Kidney capillary endothelial cell (primary cell): ENCODE results near the gene RINL.

ENCODE experiments used
- DNase-seq: peaks from one replicate; pipeline ENCODE4 v3.0.0-alpha.2; 2018; ENCODE audit warnings: low spot score

Gene RINL, protein sequence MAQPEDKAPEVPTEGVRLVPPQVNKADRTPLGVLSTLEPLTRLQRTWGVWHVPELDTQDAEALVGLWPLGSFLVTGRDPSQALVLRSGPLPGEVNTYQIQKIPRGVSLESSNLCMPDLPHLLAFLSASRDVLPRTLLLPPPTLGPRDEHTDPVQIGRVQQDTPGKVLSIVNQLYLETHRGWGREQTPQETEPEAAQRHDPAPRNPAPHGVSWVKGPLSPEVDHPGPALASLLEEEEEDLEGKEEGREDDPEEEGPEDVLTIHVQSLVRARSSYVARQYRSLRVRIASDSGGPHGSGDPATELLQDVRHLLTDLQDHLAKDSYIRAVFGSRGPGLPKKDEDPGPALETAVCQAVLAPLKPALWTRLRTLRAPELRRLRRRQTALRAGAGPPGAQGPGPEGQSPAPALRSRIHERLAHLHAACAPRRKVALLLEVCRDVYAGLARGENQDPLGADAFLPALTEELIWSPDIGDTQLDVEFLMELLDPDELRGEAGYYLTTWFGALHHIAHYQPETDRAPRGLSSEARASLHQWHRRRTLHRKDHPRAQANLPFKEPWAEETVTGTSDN

DNA sequence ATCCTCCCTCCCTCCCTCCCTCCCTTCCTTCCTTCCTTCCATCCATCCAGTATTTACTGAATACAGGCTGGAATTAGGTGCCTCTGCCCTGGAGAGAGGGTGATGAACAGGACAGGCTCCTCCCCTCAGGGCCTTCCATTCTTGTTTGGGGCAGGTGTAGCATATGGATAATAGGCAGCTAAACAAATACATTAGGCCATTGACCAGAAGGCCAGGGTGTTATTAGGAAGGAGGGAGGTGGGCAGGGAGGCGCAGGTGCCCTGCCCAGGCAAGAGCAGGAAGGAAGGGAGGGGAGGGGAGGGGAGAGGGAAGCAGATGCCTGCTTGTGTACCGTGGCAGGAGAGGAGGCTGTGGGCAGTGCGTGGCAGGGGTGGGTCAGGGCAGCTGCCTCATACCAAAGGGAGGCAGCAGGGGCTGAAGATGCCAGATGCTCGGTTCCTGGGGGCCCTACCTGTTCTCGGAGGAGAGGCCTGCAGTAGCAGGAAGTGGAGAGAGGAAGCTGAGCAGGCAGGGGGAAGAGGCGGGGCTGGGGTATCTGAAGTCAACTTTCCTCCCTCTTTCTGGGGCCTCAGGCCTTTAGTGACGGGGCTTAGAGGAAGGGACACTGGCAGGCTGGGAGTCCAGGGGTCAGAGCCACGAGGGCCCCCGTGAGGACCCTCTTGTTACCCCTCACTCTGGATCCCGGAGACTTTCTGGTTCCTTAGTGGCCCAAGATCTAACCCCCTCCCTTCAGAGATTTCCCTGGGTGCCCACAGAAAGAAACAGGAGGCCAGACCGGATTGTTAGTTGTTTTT, at the start of gene RINL:
RINL (minus strand) TSS at position 495 of the 794 bp plus-strand sequence. CDS start 1,533 bp downstream, outside the sequence.
- DNase-seq = no peak

DNA sequence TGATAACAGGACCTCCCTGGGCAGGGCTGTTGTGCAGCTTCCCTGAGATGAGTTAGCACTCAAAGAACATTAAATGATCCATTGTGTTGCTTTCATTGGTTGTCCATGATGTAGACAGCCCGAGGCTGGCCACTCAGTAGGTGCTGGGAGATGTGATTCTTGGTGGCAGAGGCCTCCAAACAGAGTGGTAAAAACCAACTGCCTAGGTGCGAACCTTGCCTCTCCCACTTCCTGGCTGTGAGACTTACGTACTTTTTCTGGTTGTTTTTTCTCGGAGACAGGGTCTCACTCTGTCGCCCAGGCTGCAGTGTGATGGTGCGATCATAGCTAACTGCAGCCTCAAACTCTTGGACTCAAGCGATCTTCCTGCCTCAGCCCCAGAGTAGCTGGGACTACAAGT, 46.3 kb upstream of the RINL start:
- no peak for DNase-seq

DNA sequence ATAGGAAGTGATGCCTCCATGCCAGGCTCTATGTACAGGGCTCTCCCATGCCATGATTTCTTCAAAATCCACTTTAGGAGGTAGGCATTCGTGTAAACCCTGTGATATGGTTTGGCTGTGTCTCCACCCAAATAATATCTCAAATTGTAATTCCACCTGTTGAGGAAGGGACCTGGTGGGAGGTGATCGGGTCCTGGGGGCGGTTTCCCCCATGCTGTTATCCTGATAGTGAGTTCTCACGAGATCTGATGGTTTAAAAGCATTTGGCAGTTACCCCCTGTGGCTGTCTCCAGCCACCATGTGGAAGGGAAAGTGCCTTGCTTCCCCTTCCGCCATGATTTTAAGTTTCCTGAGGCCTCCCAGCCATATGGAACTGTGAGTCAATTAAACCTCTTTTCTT, 44.4 kb upstream of the RINL start:
- DNase-seq = no peak

DNA sequence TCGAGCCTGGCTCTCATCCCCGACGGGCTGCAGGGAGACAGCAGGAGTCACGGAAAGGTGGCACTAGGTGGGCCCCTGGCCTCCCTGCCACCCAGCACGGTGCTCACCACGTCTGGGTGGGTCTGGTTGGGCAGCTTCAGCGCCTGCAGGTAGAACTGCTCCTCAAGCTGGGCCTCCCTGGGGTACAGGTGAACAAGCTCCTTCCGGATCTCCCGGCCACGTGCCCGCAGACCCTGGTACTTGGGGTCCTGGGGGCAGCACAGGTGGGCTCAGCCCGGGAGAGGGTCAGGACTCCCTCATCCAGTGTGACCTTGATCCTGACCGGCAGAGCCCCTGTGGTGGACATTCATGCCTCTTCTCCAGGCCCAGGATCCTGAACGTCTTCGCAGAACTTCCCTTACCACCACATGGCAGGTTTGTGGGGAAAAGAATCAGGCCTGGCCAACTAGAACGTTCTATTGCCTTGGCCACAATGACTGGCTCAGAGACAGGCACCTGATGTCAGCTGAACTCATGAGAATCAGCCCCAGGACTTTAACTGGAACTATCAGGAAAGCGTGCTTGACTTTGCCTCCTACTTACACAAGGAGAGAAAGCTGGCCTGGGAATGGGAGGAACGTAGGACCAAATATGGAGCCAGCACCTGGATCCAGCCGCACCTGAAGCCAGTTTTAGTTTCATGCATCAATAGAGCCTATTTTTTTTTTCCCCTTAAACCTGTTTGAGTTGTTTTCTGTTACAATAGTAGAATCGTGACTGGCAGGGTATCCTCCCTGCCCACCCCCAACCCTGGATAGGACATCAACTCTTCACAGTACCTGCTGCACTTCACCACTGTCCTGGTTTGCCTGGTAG, 43.6 kb upstream of the RINL start:
- no peak for DNase-seq

DNA sequence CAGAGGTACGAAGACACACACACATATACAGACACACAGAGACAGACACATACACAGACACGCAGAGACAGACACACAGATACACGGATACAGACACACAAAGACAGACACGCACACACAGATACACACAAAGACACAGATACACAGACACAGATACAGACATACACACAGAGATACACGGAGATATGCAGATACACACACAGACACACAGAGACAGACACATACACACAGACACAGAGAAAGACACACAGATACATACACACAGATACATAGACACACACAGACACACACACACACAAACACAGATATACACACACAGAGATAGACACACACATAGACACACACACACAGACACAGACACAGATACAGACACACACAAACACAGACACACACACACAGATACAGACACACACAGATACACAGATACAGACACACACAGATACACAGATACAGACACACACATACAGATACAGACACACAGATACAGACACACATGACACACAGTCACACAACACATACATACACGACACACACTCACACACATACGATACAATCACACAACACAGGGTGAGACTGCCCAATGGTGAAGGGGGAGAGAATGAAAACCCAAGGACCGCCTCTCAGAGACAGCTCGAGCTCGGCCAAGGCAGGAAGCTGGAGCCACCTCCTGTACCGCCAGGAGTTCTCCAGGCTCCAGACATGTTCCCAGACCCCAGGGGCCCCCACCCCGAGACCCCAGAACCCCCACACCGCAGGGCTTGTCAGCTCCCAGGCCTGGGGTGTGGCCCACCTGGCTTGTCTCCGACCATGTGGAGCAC, 42.7 kb upstream of the RINL start:
- DNase-seq = no peak

DNA sequence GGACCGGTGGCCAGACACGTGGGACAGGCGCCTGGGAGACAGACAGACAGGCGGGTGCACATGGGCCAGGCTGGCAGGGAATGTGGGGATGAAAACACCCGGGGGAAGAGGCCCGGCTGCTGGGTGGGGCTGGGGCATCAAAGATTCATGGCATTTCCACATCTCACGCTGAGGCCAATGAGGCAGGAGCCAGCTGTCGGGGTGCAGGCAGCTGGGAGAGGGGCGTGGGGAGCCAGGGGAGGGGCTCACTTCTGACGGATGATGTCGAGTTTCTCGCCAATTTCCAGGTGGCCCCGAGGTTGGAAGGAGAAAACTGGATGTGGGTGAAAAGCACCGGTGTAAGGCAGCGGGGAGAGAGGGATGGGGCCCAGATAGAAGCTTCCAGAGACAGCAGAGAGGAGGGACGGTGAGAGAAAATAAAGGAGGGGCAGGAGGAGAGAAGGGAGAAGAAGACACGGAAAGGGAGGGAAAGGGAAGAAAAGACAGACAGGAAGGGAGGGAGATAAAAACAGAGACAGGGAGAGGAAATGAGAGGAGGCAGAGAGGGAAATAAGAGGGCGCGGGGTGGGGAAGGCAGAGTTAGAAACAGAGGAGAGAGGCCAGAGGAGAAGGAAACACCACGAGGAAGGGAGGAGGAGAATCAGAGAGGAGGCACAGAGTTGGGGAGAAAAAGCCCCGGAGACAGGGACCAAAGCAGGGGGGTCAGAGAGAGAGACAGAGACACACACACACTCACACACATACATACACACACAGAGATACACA, 41.9 kb upstream of the RINL start:
- no peak for DNase-seq

DNA sequence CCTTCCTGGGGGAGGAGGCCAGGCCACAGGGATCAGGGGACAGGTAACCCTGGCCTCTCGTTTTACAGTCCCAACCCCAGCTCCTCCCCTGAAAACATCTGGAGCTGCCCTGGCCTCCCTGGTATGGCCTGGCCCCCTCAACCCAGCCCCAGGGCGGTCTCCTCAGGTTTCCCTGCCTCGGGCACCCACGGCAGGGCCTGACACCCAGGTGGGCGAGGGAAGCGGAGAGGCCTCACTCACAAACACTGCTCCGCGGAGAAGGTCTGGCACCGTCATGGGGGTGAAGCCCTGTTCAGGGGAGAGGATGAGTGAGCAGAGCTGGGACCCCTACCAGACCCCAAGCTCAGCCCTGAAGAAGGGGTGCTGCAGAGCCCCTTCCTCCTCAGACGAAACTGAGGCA, 40.5 kb upstream of the RINL start:
- DNase-seq = no peak

DNA sequence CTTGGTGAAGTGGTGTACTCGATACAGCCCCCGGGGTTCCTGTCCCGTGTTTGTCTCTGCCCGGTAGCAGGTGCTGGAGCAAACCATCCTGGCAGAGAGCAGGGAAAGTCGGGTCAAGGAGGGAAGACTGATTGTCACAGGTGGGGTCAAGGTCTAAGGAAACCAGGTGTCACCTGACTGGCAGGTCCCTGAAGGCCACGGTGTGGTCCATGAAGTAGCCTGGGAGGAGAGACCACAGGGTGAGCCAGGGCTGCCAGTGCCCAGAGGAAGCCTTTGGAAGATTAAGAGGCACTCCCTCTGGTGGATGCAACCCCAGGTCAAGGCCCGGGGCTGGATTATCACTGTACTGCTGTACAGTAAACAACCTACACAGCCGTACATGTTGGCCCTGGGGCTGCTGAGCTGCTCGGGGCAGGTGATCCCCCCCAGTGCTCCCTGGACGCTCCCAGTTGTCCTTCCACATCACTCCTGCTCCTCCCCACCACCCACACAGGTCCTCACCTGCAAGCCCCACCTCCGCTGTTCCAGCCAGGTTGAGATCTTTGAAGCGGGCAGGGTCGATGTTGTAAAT, 39.9 kb upstream of the RINL start:
- no peak for DNase-seq

DNA sequence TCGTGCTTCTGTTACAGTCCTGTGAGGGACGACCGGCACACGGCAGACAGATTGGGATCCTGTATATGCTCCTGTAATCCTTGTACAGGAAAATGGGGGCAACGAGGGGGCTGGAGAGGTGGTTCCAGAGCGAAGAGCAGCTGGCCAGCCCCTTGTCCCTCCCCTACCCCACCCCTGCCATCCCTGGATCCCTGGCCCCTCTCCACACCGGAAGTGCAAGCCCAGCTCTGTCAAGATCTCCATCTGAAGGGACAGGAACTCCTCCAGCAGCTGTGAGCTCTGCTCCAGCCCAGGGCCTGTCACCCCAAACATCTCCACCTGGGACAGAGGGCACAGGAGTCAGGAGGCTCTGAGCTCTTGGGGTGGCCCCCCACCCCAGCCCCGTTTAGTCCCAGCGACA, 39.4 kb upstream of the RINL start:
- DNase-seq = no peak

DNA sequence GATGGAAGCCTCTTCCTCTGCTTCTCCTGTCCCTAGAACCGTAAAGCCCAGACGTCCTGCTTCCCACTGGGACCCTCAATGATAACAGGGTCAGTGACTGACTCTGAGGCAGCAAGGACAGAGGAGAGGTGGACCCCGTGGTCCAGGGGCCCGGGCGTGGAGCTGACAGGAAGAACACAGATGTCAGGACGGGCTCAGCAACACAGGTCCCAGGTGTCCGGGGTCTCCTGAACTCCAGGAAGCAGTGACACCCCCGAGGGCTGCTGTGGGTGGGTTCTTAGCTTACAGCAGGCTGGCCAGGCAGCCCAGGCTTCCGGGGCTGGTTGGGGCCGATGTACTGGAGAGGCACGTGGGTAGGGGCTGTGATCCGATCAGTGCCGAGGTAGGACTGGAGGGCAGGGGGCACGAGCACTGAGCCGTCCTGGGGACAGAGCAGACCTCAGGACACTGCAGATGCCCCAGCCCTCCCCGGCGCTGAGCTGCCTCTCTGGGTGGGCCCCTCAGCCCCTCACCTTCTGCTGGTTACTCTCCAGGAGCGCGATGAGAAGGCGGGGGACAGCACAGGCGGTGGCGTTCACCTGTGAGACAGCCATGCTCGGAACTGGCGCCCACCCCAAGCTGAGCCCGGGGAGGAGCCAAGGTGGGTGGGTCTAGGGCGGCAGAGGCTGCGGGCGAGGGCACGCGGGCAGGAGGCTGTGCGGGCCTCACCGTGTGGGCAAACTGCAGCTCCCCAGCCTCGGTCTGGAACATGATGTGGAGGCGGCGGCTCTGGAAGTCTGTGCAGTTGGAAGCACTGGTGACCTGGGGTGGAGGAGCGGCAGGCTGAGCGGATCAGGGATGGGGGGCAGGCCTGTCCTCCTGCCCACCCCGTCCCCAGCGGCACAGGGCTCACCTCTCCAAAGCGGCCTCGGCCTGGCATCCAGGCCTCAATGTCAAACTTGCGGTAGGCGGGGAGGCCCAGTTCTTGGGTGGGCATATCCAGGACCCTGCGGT, 37.5 kb upstream of the RINL start:
- no peak for DNase-seq

DNA sequence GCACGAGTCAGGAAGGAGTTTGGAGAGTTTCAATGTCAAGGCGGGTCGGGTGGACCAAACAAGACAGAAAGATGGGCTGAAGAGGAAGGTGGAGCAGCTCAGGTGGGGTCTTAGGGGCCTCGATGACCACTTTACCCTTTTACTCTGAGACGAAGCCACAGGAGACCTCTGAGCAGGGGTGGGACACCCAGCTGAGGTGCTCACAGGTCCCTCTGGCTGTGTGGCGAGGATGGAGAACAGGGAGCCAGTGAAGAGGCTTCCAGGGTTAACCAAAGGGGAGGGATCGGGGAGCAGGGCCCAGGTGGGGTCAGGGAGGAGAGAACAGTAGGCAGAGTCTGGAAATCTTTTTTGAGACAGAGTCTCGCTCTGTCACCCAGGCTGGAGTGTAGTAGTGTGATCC, 35.9 kb upstream of the RINL start:
- no peak for DNase-seq

DNA sequence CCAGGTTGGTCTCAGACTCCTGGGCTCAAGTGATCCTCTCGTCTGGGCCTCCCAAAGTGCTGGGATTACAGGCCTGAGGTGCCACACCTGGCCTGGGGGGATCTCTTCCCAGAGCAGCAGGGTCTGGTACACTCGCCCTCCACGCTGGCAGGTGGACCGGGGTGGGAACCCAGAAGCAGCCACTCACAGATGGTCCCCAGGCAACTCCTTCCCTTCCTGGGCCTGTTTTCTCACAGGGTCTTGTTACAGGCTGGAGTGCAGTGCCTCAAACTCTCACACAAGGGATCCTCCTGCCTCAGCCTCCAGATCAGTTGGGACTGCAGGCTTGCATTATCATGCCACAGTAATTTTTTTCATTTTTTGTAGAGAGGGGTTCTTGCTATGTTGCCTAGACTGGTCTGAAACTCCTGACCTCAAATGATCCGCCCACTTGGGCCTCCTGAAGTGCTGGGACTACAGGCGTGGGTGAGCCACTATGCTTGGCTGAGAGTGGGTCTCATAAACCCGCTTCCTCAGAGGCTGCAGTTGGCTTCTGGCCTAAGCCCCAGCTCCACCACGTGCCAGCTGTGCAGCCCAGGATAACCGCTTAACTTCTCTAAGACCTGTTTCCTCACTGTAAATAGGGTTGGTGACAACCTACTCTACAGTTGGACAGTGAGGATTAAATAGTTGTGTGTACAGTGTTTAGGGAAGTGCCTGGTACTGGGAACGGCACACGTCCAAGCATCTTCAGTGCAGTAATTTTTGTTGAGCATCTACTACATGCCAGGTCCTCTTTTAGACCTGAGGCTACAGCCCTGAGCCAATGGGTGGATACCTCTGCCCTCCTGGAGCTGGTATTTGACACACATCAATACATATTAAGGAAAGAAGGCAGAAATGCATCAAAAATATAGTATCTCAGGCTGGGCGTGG, 34.8 kb upstream of the RINL start:
- no peak for DNase-seq

DNA sequence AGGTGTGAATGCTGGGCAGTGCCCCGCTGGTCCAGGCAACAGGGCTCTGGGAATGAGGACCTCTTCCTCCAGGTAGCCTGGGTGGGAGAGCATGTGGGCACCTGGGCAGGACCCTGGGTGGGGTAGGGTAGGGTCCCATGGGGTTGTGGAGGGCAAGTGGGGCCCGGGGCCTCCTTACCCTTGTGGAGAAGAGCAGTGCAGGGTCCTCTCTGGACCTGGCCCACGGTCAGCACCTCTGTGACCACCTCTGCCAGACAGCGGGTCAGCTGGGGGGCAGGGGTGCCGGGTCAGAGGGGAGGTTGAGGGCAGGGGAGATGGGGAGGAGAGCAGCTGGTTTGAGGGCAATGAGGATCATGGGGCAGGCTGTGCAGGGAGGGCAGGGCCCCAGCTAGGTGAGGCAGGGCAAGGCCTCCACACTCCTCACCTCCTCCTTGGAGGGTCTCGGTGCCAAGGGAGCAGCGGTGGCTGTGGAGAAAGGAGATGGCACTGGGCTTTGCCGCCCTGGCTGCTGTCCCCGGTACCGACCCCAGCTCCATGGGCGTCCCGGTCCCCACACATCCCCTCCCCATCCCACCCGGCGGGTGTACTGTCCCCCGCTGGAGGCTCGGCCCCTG, 33.4 kb upstream of the RINL start:
- no peak for DNase-seq

DNA sequence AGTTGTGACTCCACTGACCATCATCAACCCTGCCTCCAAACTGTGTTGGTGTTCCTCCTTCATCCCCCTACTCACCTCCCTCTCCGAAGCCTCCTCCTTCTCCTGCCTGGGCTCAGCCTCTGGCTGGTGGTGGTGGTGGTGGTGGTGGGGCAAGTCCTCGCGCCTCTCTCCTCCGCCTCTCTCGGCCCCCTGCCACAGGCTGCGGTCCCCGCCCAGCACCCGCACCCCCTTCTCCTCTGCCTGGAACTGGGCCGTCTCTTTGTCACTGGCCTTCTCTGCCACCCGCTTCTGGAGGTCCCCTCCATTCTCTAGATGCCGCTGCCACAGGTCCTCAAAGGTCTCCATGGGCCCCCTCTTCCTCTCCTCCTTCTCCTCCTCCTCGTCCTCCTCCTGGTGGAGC, 32.4 kb upstream of the RINL start:
- DNase-seq = no peak

DNA sequence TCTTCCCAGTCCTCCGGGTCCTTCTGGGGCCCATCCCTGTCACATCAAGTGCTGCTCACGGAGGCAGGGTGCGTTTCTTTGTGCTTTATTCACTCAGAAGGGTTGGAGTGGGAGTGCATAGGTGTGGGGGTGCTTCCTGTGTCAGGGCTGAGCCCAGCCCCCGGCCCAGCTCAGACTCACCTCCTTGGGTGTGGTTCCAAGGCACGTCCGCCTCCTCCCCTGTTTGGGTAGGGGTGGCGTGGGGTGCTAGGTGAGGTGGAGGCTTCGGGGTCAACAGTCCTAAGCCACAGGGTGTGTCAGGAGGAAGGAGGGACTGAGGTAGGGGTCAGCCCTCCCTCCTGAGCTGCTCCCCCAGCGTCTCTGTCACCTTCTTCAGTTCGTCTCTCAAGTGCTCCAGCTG, 30.8 kb upstream of the RINL start:
- no peak for DNase-seq

DNA sequence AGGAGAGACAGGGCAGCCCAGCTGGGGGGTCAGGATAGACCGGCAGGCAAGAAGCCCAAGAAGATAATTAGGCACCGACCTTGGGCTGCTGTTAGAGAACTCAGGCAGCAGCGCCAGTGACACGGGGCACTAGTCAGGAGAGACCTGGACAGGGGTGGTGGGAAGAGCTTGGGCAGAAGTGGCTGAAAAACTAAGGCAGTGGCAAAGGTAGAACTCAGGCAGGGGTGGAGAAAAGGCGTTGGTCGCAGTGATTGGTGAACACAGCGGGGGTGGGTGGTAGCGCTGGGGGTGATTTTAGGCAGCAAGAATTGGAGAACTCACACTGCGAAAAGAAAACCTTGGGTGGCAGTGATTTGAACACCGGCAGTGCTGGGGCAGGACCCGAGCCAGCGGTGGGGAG, 29.6 kb upstream of the RINL start:
- DNase-seq = no peak

DNA sequence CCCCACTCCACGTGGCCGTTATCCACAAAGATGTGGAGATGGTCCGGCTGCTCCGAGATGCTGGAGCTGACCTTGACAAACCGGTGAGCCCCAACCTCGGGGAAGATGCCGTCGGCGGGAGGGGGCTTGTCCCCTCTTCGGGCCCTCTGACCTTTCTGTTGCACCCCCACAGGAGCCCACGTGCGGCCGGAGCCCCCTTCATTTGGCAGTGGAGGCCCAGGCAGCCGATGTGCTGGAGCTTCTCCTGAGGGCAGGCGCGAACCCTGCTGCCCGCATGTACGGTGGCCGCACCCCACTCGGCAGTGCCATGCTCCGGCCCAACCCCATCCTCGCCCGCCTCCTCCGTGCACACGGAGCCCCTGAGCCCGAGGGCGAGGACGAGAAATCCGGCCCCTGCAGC, 29.2 kb upstream of the RINL start:
- DNase-seq = no peak
